Activated T-helper 1 cell treated with anti-CD3 and anti-CD28 coated beads, Interleukin-12 subunit alpha, Interleukin-12 subunit beta, Interleukin-2, Interleukin-4 antibody, amounts not matched to agents 30 ng/mL and 10 ng/mL and 1 ng/mL, durations not matched to agents 14 hours and 24 hours and 36 hours (primary cell): ENCODE measurements around the gene BRF1. TPM values are rescaled to one million over a fixed set of nuclear protein-coding genes. Genes with fewer than 3 reads are reported as not detected.
A peak's percentile ranks its signal among the peaks of the same experiment; 100 is the strongest.

Source experiments
- DNase-seq: peaks from one replicate; pipeline ENCODE4 v3.0.0; 2021; ENCODE audit warnings: low spot score
- H3K27ac Mint-ChIP-seq: one replicate; pipeline ENCODE4 v1.8.0; 2021; ENCODE audit warnings: mild to moderate bottlenecking, mixed read lengths
- H3K27me3 Mint-ChIP-seq: one replicate; pipeline ENCODE4 v1.8.0; 2022; ENCODE audit warnings: mild to moderate bottlenecking, moderate library complexity, mixed read lengths; ENCODE audit not compliant: insufficient read depth
- H3K36me3 Mint-ChIP-seq: one replicate; pipeline ENCODE4 v1.8.0; 2021; ENCODE audit warnings: low read depth, mixed read lengths
- H3K4me1 Mint-ChIP-seq: one replicate; pipeline ENCODE4 v1.8.0; 2021; ENCODE audit warnings: low read depth, mixed read lengths
- H3K4me3 Mint-ChIP-seq: one replicate; pipeline ENCODE4 v1.8.0; 2021; ENCODE audit warnings: mild to moderate bottlenecking, moderate library complexity, mixed read lengths
- H3K9me3 Mint-ChIP-seq: one replicate; pipeline ENCODE4 v1.8.0; 2021; ENCODE audit warnings: mixed read lengths
- intact Hi-C: fragments of 100-400 bp; cut with micrococcal nuclease; formaldehyde crosslinking; loops from one replicate; pipeline ENCODE4 v1.15.1; 2024
- total RNA-seq: library from RNA; stranded (reverse); gene quantifications from 2 replicates; pipeline ENCODE4 v1.2.3, GENCODE V29; 2022

The BRF1 gene
- total RNA-seq, 1 donor from 2014 or later: 46.9 TPM

DNA sequence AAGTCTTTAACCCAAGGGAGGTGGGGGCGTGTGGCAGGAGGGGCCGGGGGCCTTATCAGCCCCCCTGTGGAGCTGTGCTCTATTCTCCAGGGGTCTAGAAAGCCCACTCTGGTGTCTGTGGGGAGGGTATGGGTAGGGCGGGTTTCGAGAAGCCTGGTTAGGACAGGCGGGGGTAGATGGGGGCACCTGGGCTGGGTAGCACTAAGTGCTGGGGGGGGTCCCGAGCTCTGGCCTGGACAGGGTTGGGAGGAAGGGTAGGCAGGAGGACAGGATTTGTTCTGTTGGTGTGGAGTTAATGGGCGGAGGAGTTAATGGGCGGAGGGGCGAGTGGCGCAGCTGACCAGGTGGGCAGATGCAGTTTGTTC, 15.8 kb upstream of the BRF1 start:
- H3K27me3 Mint-ChIP-seq: peaks cover 11% of the 10 kb centered on the region
- peak overlapping the region; percentile 90 for H3K4me3 Mint-ChIP-seq
- no peaks in the 10 kb centered on the region for H3K9me3 Mint-ChIP-seq

GRCh38 chr14:105315941-105316576, 15.3 kb upstream of the BRF1 start:
- peaks cover 24% of the 10 kb centered on the region for H3K4me1 Mint-ChIP-seq
- H3K27ac Mint-ChIP-seq: peak overlapping the region; percentile 78
- no peak for DNase-seq
- peak overlapping the region; percentile 90 for H3K4me3 Mint-ChIP-seq
- H3K27me3 Mint-ChIP-seq: peaks cover 11% of the 10 kb centered on the region
- H3K36me3 Mint-ChIP-seq: peaks cover 1% of the 10 kb centered on the region
- intact Hi-C loops: loop anchor here (2.0 to 10.0 kb wide), 2 partner anchors 37 to 521 kb away; partner anchors contain the start of gene AKT1
- no peaks in the 10 kb centered on the region for H3K9me3 Mint-ChIP-seq

More for the DNA sequence above, 15.8 kb upstream of the BRF1 start:
- Mint-ChIP-seq H3K27ac (no peak overlapping the region), H3K4me1 (peaks cover 24% of the 10 kb centered on the region), H3K36me3 (peaks cover 1% of the 10 kb centered on the region)
- intact Hi-C loops: loop anchor here (2.0 to 10.0 kb wide), 2 partner anchors 36 to 522 kb away; partner anchors contain the start of gene AKT1
- no peak for DNase-seq

DNA sequence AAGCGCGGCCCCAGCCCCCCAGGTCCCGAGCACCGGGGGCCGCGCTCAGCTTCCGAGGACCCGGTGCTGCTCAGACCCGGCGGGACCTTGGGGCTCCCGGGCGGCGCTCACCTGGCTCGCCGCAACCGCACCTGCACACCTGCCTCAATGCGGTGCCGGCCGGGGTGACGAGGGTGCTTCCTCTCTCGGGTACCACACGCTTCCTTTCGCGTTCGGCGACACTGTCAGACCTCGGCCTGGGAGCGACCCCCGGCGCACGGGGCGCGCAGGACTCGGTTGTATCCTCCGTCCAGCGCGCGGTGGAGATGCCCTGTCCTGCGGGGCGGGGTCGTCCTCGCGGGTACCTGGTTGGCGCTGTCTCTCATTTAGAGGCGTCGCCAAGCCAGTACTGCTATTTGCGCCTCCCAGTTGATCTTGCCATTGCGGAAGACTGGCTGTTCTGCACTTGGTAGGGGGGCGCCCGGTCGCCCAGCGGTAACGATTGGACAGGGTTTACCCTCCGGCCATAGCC, 14.5 kb upstream of the BRF1 start:
- peaks cover 24% of the 10 kb centered on the region for H3K4me1 Mint-ChIP-seq
- H3K27me3 Mint-ChIP-seq: peaks cover 11% of the 10 kb centered on the region
- H3K36me3 Mint-ChIP-seq: peaks cover 1% of the 10 kb centered on the region
- intact Hi-C loops: loop anchor here (10.0 kb wide), 1 partner anchor 520 kb away; the partner anchor contains the start of gene AKT1
- peak; percentile 37 for DNase-seq
- H3K4me3 Mint-ChIP-seq: peak overlapping the region; percentile 90
- peak overlapping the region; percentile 78 for H3K27ac Mint-ChIP-seq
- no peaks in the 10 kb centered on the region for H3K9me3 Mint-ChIP-seq

DNA sequence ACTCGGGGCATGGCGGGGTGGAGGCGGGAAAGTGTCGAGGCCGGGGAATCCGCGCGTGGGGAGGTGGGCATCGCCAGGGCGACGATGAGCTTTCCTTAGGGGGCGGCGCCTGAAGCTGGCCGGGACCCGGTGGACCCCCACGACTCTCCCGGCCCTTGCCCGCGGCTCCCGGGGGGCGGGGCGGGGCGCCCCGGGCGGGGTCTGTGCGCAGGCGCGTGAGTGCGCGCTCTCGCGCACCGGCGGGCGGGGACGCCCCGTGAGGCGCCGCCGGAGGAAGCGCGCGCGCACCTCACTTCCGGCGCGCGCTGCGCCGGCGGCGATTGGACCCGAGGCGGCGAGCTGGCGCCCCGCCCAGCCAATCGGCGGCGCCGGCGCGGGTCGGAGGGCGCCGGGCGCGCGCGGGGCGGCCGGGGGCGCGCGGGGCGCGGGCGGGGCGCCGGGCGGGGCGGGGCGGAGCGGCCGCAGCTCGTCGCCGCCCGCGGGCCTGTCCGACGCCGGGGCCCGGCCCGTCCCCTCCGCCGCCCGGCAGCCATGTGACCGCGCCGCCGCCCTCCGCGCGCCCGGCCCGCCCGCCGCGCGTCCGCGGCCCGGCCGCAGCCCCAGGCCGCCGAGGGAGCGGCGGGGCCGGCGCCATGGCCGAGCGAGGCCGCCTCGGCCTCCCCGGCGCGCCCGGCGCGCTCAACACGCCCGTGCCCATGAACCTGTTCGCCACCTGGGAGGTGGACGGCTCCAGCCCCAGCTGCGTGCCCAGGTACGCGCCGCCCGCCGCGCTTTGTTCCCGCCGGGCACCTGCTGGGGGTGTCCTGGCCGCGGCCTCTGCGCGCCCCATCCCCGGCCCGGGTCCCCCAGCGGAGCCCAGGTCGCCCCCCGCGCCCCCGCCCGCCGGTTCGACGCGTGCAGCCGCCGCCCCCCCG, 13.7 kb upstream of the BRF1 start, which contains the start of gene PACS2:
Gene PACS2, plus strand, starts transcription at position 462 of the 914 bp plus-strand sequence. Its CDS starts 171 bp downstream, at position 633.
- Mint-ChIP-seq H3K9me3 (no peaks in the 10 kb centered on the region), H3K27me3 (peaks cover 11% of the 10 kb centered on the region), H3K36me3 (peaks cover under 1% of the 10 kb centered on the region), H3K4me1 (peaks cover 21% of the 10 kb centered on the region), H3K27ac (peak within 1 kb of the TSS; percentile 80), H3K4me3 (peak within 1 kb of the TSS; percentile 90)
- intact Hi-C loops: loop anchor here (1.0 to 10.0 kb wide), 3 partner anchors 13 to 520 kb away; partner anchors contain the start of genes AKT1, BRF1 and TEX22
- peak; percentile 78 for DNase-seq

- Mint-ChIP-seq H3K27ac (peak overlapping the region; percentile 80), H3K4me3 (peak overlapping the region; percentile 86), H3K9me3 (no peaks in the 10 kb centered on the region), H3K36me3 (no peaks in the 10 kb centered on the region), H3K4me1 (peaks cover 19% of the 10 kb centered on the region), H3K27me3 (peaks cover 8% of the 10 kb centered on the region)
- intact Hi-C loops: loop anchor here (1.0 to 10.0 kb wide), 3 partner anchors 12 to 519 kb away; partner anchors contain the start of genes AKT1, BRF1 and TEX22
- no peak for DNase-seq
Observed at GRCh38 chr14:105313381-105314286, 12.8 kb upstream of the BRF1 start.

DNA sequence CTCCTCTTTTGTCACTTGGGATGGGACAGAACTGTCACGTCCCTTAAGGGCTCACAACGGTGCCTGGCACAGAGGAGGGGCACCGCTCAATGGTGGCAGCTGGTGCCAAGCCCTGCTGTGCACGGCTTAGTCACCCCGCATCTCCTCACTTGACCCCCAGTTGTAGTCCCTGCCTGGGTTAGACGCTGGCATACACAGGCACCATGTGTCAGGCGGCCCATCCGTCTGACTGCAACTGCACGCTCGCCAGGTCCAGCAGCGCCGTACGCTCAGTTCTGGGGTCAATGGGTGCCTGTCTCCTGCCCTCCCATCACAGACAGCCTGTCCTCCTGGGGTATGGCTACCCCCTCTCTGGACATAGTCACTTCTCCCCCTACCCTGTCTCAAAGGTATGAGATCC, 12.2 kb upstream of the BRF1 start:
- Mint-ChIP-seq H3K4me3 (peak overlapping the region; percentile 86), H3K27me3 (peaks cover 8% of the 10 kb centered on the region), H3K4me1 (peaks cover 19% of the 10 kb centered on the region), H3K9me3 (no peaks in the 10 kb centered on the region), H3K36me3 (no peaks in the 10 kb centered on the region), H3K27ac (peak overlapping the region; percentile 80)
- DNase-seq: no peak
- intact Hi-C loops: loop anchor here (10.0 kb wide), 1 partner anchor 518 kb away; the partner anchor contains the start of gene AKT1

DNA sequence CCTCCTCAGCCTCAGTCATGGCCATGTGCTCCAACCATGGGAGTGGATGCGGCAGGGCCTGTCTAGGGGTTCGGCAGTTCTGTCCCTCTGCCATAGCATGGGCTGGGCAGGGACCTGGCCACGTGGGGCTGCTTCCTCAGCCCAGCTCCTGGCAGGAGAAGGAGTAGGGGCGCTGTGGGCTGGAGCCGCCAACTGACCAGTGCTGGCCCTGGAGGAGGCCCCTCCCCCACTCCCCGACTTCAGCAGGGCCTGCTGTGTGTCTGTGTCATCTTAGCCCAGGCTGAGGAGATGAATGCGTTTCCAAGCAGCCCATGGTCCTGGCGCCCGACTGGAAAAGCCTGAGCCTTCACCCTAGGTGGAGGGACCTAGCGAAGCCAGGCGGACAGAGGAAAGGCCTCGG, 11.0 kb upstream of the BRF1 start:
- H3K27me3 Mint-ChIP-seq: peaks cover 8% of the 10 kb centered on the region
- H3K9me3 Mint-ChIP-seq: no peaks in the 10 kb centered on the region
- DNase-seq: no peak
- intact Hi-C loops: loop anchor here (10.0 kb wide), 1 partner anchor 517 kb away; the partner anchor contains the start of gene AKT1
- H3K4me3 Mint-ChIP-seq: no peak overlapping the region
- no peaks in the 10 kb centered on the region for H3K36me3 Mint-ChIP-seq
- H3K4me1 Mint-ChIP-seq: peaks cover 19% of the 10 kb centered on the region
- H3K27ac Mint-ChIP-seq: no peak overlapping the region

- Mint-ChIP-seq H3K4me3 (no peak overlapping the region), H3K36me3 (no peaks in the 10 kb centered on the region), H3K27ac (no peak overlapping the region), H3K27me3 (no peaks in the 10 kb centered on the region), H3K9me3 (no peaks in the 10 kb centered on the region), H3K4me1 (peaks cover 17% of the 10 kb centered on the region)
- DNase-seq: no peak
- intact Hi-C loops: loop anchor here (10.0 kb wide), 1 partner anchor 65 kb away; the partner anchor contains the start of gene BTBD6
Observed at GRCh38 chr14:105309371-105309770, 8.6 kb upstream of the BRF1 start.

DNA sequence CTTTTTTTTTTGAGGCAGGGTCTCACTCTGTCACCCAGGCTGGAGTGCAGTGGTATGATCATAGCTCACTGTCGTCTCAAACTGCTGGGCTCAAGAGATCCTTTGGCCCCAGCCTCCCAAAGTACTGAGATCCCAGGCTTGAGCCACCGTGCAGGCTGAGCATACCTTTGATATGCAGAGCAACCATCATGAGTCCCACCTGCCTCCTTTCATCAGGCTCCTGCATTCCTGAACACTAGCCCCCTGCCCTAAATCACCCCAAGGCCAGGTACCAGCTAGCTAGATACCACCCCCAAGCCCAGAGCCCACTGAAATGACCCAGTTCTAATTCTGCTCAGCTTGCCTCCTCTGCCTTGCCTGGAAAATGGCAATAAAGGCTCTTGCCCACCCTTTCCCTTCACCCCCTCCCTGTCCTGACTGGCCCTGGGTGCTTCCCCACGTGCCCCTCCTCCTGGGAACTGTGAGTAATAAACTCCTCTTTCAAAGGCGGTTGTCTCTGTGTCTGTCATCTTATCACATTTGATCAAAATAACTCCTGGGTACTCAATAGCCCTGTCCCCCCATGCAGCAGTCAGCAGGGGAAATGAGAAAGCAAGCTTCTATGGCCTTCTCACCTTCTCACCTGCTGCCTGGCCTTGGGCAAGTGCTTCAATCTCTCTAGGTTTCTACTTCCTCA, 6.4 kb upstream of the BRF1 start:
- no peaks in the 10 kb centered on the region for H3K9me3 Mint-ChIP-seq
- H3K27me3 Mint-ChIP-seq: peaks cover 2% of the 10 kb centered on the region
- H3K4me3 Mint-ChIP-seq: no peak overlapping the region
- peaks cover 23% of the 10 kb centered on the region for H3K4me1 Mint-ChIP-seq
- intact Hi-C loops: loop anchor here (10.0 kb wide), 1 partner anchor 62 kb away; the partner anchor contains the start of gene BTBD6
- no peaks in the 10 kb centered on the region for H3K36me3 Mint-ChIP-seq
- no peak for DNase-seq
- no peak overlapping the region for H3K27ac Mint-ChIP-seq

DNA sequence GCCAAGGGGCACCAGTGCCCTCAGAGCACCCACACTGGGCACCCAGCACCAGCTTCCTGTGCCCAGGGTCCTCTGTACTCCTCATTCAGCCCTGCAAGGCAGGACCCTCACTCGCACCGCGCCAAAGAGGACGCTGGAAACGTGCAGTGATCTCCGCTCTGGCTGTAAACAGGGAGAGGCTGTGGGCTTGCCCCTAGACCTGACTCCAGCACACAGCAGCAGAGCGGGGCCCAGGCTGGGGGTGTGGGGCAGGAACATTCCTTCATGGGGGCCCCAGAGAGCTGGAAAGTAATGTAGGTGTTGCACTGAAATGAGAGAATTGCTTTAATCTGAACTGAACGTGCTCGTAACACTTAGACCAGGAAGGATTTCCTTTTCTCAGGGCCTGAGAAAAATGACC, 5.0 kb upstream of the BRF1 start:
- no peak for DNase-seq
- Mint-ChIP-seq H3K36me3 (no peaks in the 10 kb centered on the region), H3K27me3 (peaks cover 4% of the 10 kb centered on the region), H3K27ac (no peak overlapping the region), H3K9me3 (no peaks in the 10 kb centered on the region), H3K4me1 (peaks cover 23% of the 10 kb centered on the region), H3K4me3 (no peak overlapping the region)
- intact Hi-C loops: loop anchor here (10.0 kb wide), 1 partner anchor 61 kb away; the partner anchor contains the start of gene BTBD6

- intact Hi-C loops: loop anchor here (10.0 kb wide), 1 partner anchor 61 kb away; the partner anchor contains the start of gene BTBD6
- Mint-ChIP-seq H3K9me3 (no peaks in the 10 kb centered on the region), H3K36me3 (no peaks in the 10 kb centered on the region), H3K4me1 (peaks cover 23% of the 10 kb centered on the region), H3K4me3 (no peak overlapping the region), H3K27me3 (peaks cover 4% of the 10 kb centered on the region), H3K27ac (peak overlapping the region; percentile 52)
- DNase-seq: no peak
Observed at GRCh38 chr14:105305345-105305744, 4.5 kb upstream of the BRF1 start.
